NCI-H748 treated with DMSO at 0.1 percent for 48 hours (cell line): ENCODE data around the gene PTPRN2.

Experiments
- DNase-seq: peaks from one replicate; lab custom pipeline; 2025; lab: John Stamatoyannopoulos, UW

Gene PTPRN2

GRCh38 chr7:158602905-158603772 lies 15.5 kb upstream of the PTPRN2 start:
- no peak for DNase-seq

- no peak for DNase-seq
Measured at GRCh38 chr7:158602041-158602440, 14.4 kb upstream of the PTPRN2 start.

GRCh38 chr7:158601090-158601489 lies 13.5 kb upstream of the PTPRN2 start:
- DNase-seq = no peak

GRCh38 chr7:158596745-158597144 lies 9.1 kb upstream of the PTPRN2 start:
- no peak for DNase-seq

GRCh38 chr7:158596309-158596708 lies 8.7 kb upstream of the PTPRN2 start:
- no peak for DNase-seq

GRCh38 chr7:158595068-158595467 lies 7.4 kb upstream of the PTPRN2 start:
- DNase-seq = no peak

- DNase-seq = no peak
Measured at GRCh38 chr7:158592541-158592940, 4.9 kb upstream of the PTPRN2 start.

- no peak for DNase-seq
Measured at GRCh38 chr7:158591944-158592343, 4.3 kb upstream of the PTPRN2 start.

GRCh38 chr7:158590181-158590530 lies 2.5 kb upstream of the PTPRN2 start:
- DNase-seq = no peak

- no peak for DNase-seq
Measured at GRCh38 chr7:158589653-158590052, 2.0 kb upstream of the PTPRN2 start.

GRCh38 chr7:158588878-158589442 lies 1.3 kb upstream of the PTPRN2 start:
- no peak for DNase-seq

- no peak for DNase-seq
Measured at GRCh38 chr7:158588085-158588877, 658 bp upstream of the PTPRN2 start.

GRCh38 chr7:158586499-158587161 lies 993 bp downstream of the PTPRN2 start:
- DNase-seq = no peak

GRCh38 chr7:158585721-158586498 lies 1.7 kb downstream of the PTPRN2 start:
- DNase-seq = no peak

- no peak for DNase-seq
Measured at GRCh38 chr7:158584407-158584806, 3.2 kb downstream of the PTPRN2 start.

GRCh38 chr7:158583810-158584209 lies 3.8 kb downstream of the PTPRN2 start:
- no peak for DNase-seq

- no peak for DNase-seq
Measured at GRCh38 chr7:158583143-158583542, 4.5 kb downstream of the PTPRN2 start.

GRCh38 chr7:158582089-158582456 lies 5.5 kb downstream of the PTPRN2 start:
- no peak for DNase-seq

GRCh38 chr7:158581440-158582088 lies 6.1 kb downstream of the PTPRN2 start:
- DNase-seq = peak; percentile 89

- no peak for DNase-seq
Measured at GRCh38 chr7:158579662-158580646, 7.7 kb downstream of the PTPRN2 start.
